HCT116 (cell line): ENCODE data around the gene IGFL4. TPM values are rescaled to one million over a fixed set of nuclear protein-coding genes. Genes with fewer than 3 reads are reported as not detected.

Experiments used
- ATAC-seq: fragments of 200-7000 bp; cut with Tn5 transposase; 2 replicates; pipeline ENCODE4 v1.9.1; 2020; ENCODE audit warnings: mild to moderate bottlenecking, moderate library complexity
- Bru-seq: library from RNA; stranded (reverse); fragments of 400-500 nt; gene quantifications from one replicate; lab custom pipeline; 2021; lab: Mats Ljungman, UMichigan
- BruChase-seq, 2 experiments: library from RNA; stranded (reverse); fragments of 400-500 nt; gene quantifications; one replicate each; lab custom pipeline; 2021; lab: Mats Ljungman, UMichigan
- BruUV-seq: library from RNA; stranded (reverse); fragments of 400-500 nt; replicated peaks from 2 replicates; lab custom pipeline; 2021; lab: Mats Ljungman, UMichigan
- CTCF ChIA-PET: fragments of 300-600 bp; sonication (Branson Sonifier 250); formaldehyde crosslinking; loops from one replicate; lab custom pipeline; 2021; ENCODE audit warnings: antibody characterized with exemption; lab: Charles Lee
- POLR2A ChIA-PET: fragments of 300-600, 350-600 bp; sonication (Branson Sonifier 250); formaldehyde crosslinking; loops from one replicate; lab custom pipeline; 2021; ENCODE audit warnings: antibody characterized with exemption; lab: Charles Lee
- RAD21 ChIA-PET, 2 experiments: fragments of 300-600 bp; sonication (Branson Sonifier 250); formaldehyde crosslinking; loops; one replicate each; lab custom pipeline; 2023; ENCODE audit warnings: low total read pairs in 2 of 2; ENCODE audit not compliant: uncharacterized antibody in 2 of 2, unreplicated experiment in 2 of 2, low non-redundant PET in 1 of 2; lab: Charles Lee
- DNase-seq: peaks from one replicate; pipeline ENCODE4 v3.0.0-alpha.2; 2010; ENCODE audit warnings: low read depth, low spot score
- H2AFZ ChIP-seq: fragments of 200-600 bp; shearing (Covaris generic), sonication (generic); 2 replicates; pipeline ENCODE4 v1.6.1; 2017; ENCODE audit warnings: low read depth, mixed run types, mixed read lengths, antibody characterized with exemption, low read length; ENCODE audit not compliant: poor library complexity, severe bottlenecking
- H3K27ac ChIP-seq: 2 replicates; pipeline ENCODE4 v1.5.1; 2012; ENCODE audit warnings: low read depth, low read length
- H3K27me3 ChIP-seq: fragments of 200-600 bp; sonication (generic); 2 replicates; pipeline ENCODE4 v1.6.1; 2016; ENCODE audit warnings: mixed run types, low read length, mixed read lengths; ENCODE audit not compliant: insufficient read depth
- H3K36me3 ChIP-seq, 2 experiments: fragments of 200-500 bp in 1 of 2; fragments of 200-600 bp in 1 of 2; sonication (Bioruptor generic) in 1 of 2; sonication (generic) in 1 of 2; 2 replicates each; pipeline versions ENCODE4 v1.5.1 to v1.6.1; 2014 to 2016; ENCODE audit warnings: low read length in 2 of 2, inconsistent platforms in 1 of 2, mixed read lengths in 1 of 2, mixed run types in 1 of 2; ENCODE audit not compliant: insufficient read depth in 2 of 2, control insufficient read depth in 1 of 2
- H3K4me1 ChIP-seq, 2 experiments: fragments of 200-600 bp in 1 of 2; sonication (generic) in 1 of 2; 2 replicates each; pipeline versions ENCODE4 v1.5.1 to v1.6.1; 2012 to 2017; ENCODE audit warnings: low read length in 2 of 2, inconsistent platforms in 1 of 2, mild to moderate bottlenecking in 1 of 2, mixed read lengths in 1 of 2, mixed run types in 1 of 2, moderate library complexity in 1 of 2; ENCODE audit not compliant: insufficient read depth in 2 of 2, control insufficient read depth in 1 of 2
- H3K4me2 ChIP-seq: fragments of 200-600 bp; sonication (generic); 2 replicates; pipeline ENCODE4 v1.6.1; 2017; ENCODE audit warnings: mixed run types, low read length, mixed read lengths
- H3K4me3 ChIP-seq, 2 experiments: fragments of 200-600 bp in 1 of 2; sonication (generic) in 1 of 2; replicated peaks in 1 of 2; 2 replicates each; pipeline ENCODE4 v1.5.1; 2011 to 2016; ENCODE audit warnings: low read length in 2 of 2, control low read depth in 1 of 2, low read depth in 1 of 2, mild to moderate bottlenecking in 1 of 2, mixed read lengths in 1 of 2, mixed run types in 1 of 2
- H3K79me2 ChIP-seq: fragments of 200-600 bp; sonication (generic); 2 replicates; pipeline ENCODE4 v1.6.1; 2017; ENCODE audit warnings: mild to moderate bottlenecking, mixed run types, low read length, moderate library complexity, mixed read lengths; ENCODE audit not compliant: insufficient read depth
- H3K9ac ChIP-seq: fragments of 200-600 bp; sonication (generic); 2 replicates; pipeline ENCODE4 v1.6.1; 2016; ENCODE audit warnings: low read length, mixed read lengths
- H3K9me2 ChIP-seq: fragments of 200-600 bp; sonication (generic), shearing (Covaris generic); 2 replicates; pipeline ENCODE4 v1.6.1; 2017; ENCODE audit warnings: mixed run types, mild to moderate bottlenecking, moderate library complexity; ENCODE audit not compliant: insufficient read depth
- H3K9me3 ChIP-seq, 2 experiments: fragments of 200-500 bp in 1 of 2; fragments of 200-600 bp in 1 of 2; sonication (Bioruptor generic) in 1 of 2; sonication (generic) in 1 of 2; 2 replicates each; pipeline ENCODE4 v1.6.1; 2014 to 2017; ENCODE audit warnings: low read length in 2 of 2, mixed read lengths in 2 of 2, inconsistent platforms in 1 of 2, low read depth in 1 of 2, mild to moderate bottlenecking in 1 of 2, mixed run types in 1 of 2, moderate library complexity in 1 of 2; ENCODE audit not compliant: control insufficient read depth in 1 of 2, insufficient read depth in 1 of 2
- H4K20me1 ChIP-seq: fragments of 200-600 bp; sonication (generic), shearing (Covaris generic); 2 replicates; pipeline ENCODE4 v1.6.1; 2017; ENCODE audit warnings: mixed run types, mild to moderate bottlenecking, moderate library complexity; ENCODE audit not compliant: insufficient read depth
- CBX3 ChIP-seq: IDR thresholded peaks from 2 replicates; pipeline ENCODE4 v1.6.1; 2012; ENCODE audit warnings: low read depth
- CTCF ChIP-seq, 3 experiments: fragments of 200-600 bp in 1 of 3; sonication (generic) in 1 of 3; IDR thresholded peaks in 2 of 3; conservative IDR thresholded peaks in 1 of 3; 2 replicates each; pipeline ENCODE4 v1.5.1; 2012 to 2017; ENCODE audit warnings: low read depth in 2 of 3, low read length in 2 of 3, antibody characterized with exemption in 1 of 3, borderline replicate concordance in 1 of 3, control low read depth in 1 of 3, mild to moderate bottlenecking in 1 of 3, mixed read lengths in 1 of 3, mixed run types in 1 of 3, moderate library complexity in 1 of 3; ENCODE audit not compliant: insufficient read depth in 1 of 3
- EZH2 ChIP-seq: fragments of 200-600 bp; sonication (generic); IDR thresholded peaks from 2 replicates; pipeline ENCODE4 v1.6.1; 2017; ENCODE audit warnings: antibody characterized with exemption, mixed run types
- JUND ChIP-seq: IDR thresholded peaks from 2 replicates; pipeline ENCODE4 v1.6.1; 2012
- POLR2A ChIP-seq: IDR thresholded peaks from 2 replicates; pipeline ENCODE4 v1.7.0; 2011; ENCODE audit warnings: borderline replicate concordance; ENCODE audit not compliant: insufficient read depth, insufficient read length; ENCODE audit errors: extremely low read depth
- REST ChIP-seq: IDR thresholded peaks from 2 replicates; pipeline ENCODE4 v1.6.1; 2012; ENCODE audit warnings: low read depth
- SIN3A ChIP-seq: IDR thresholded peaks from 2 replicates; pipeline ENCODE4 v1.6.1; 2012; ENCODE audit warnings: low read depth
- SP1 ChIP-seq: IDR thresholded peaks from 2 replicates; pipeline ENCODE4 v1.6.1; 2012; ENCODE audit warnings: low read depth
- ZBTB33 ChIP-seq: IDR thresholded peaks from 2 replicates; pipeline ENCODE4 v1.6.1; 2011; ENCODE audit warnings: mild to moderate bottlenecking, low read length, moderate library complexity; ENCODE audit not compliant: insufficient replicate concordance; ENCODE audit errors: extremely low read depth
- ZFX ChIP-seq: fragments of 450-650 bp; IDR thresholded peaks from 2 replicates; pipeline ENCODE4 v1.6.1; 2017
- intact Hi-C: fragments of 100-400 bp; cut with micrococcal nuclease; formaldehyde crosslinking; loops from 2 replicates; pipeline ENCODE4 v1.10.0; 2022
- long read RNA-seq: library from polyadenylated mRNA; unstranded; transcript quantifications from one replicate; pipeline ENCODE4 v2.0.0, GENCODE V29; 2021; ENCODE audit not compliant: unreplicated experiment
- polyA plus RNA-seq: library from polyadenylated mRNA; unstranded; fragments of >200 nt; gene quantifications from 2 replicates; pipeline ENCODE4 v1.2.1, GENCODE V29; 2012; ENCODE audit warnings: missing spikeins
- total RNA-seq: library from RNA; stranded (reverse); gene quantifications from one replicate; pipeline ENCODE4 v1.2.1, GENCODE V29; 2021; ENCODE audit not compliant: unreplicated experiment

Gene IGFL4
- not detected for total RNA-seq
- not detected in 2 replicates for polyA plus RNA-seq
- percentile 11 among the genes with signal in this experiment for Bru-seq, nascent RNA
- percentile 11 among the genes with signal in this experiment for BruChase-seq, experiment 1, labeled RNA remaining after a 6-hour chase
- BruChase-seq, experiment 2, labeled RNA remaining after a 2-hour chase: percentile 16 among the genes with signal in this experiment
- long read RNA-seq: 0 reads

- Histone ChIP-seq H3K9ac (no peak within 1 kb of the TSS), H3K4me1 (peaks cover 0 to 8% of the 10 kb centered on the region in 2 experiments; a peak in 2 of 4 replicates), H3K9me3 (peaks cover 0 to 4% of the 10 kb centered on the region in 2 experiments; a peak in 1 of 4 replicates), H3K27ac (no peak within 1 kb of the TSS), H2AFZ (no peak within 1 kb of the TSS), H3K36me3 (no peaks in the 10 kb centered on the region), H3K9me2 (no peaks in the 10 kb centered on the region), H4K20me1 (no peaks in the 10 kb centered on the region), H3K79me2 (no peaks in the 10 kb centered on the region), H3K4me2 (no peak within 1 kb of the TSS), H3K27me3 (peaks cover 26% of the 10 kb centered on the region; the same call in 1 of the 2 replicates), H3K4me3 (no peak within 1 kb of the TSS)
- POLR2A ChIA-PET: no interaction called here
- TF ChIP-seq ZBTB33: no peak
- TF ChIP-seq JUND: 0 out of 2 replicates have a peak, but pooled peaks have one; percentile 34
- TF ChIP-seq SP1: 0 out of 2 replicates have a peak, but pooled peaks have one; percentile 21
- no peak for TF ChIP-seq CBX3
- TF ChIP-seq POLR2A: no peak
- DNase-seq (no peak), ATAC-seq (peak; percentile 58; the same call in 1 of the 2 replicates)
- BruUV-seq: no TSS peak
- intact Hi-C loops: no loop called here
- CTCF ChIA-PET: interaction anchor here (0.5 to 0.8 kb wide), 4 partner anchors 36 to 502 kb away, joined by 3 to 5 read pairs (median 3); no protein-coding TSS in a partner anchor
- RAD21 ChIA-PET: no interaction called here
These were observed at the start of gene IGFL4 for GRCh38 chr19:46040952-46041500. Gene IGFL4, minus strand, starts transcription at chr19:46041002. Its CDS starts 40 bp downstream, at chr19:46040962.

DNA sequence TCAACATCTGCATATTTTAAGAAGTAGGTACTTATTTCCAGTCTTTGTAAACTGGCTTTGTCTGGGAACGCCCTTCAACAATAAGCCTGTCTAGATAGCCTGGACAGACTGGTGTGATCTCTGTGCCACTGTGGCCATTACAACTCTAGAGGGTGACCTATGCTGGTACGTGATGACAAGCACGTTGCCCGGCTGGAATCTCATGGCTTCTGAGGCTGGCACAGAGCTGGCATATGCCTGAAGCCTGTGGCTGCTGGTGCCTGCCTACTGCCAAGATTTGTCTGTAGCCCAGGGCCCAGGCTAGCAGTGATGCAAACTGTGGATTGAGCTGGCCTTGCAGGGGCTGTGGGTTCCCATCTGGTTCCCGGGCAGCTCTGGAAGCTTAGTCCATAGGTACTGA, 49.6 kb upstream of the IGFL4 start:
- CTCF ChIA-PET: interaction anchor here (0.6 to 1.2 kb wide), 4 partner anchors 12 to 1646 kb away, joined by 3 to 7 read pairs (median 4); no protein-coding TSS in a partner anchor
- no peak for DNase-seq
- Histone ChIP-seq H3K4me1 (no peaks in the 10 kb centered on the region), H3K9ac (no peak overlapping the region), H4K20me1 (no peaks in the 10 kb centered on the region), H3K9me2 (no peaks in the 10 kb centered on the region; the same call in 1 of the 2 replicates), H3K9me3 (no peaks in the 10 kb centered on the region), H3K27ac (no peak overlapping the region), H3K4me2 (no peak overlapping the region), H3K36me3 (no peaks in the 10 kb centered on the region), H2AFZ (no peak overlapping the region), H3K79me2 (no peaks in the 10 kb centered on the region), H3K4me3 (no peak overlapping the region), H3K27me3 (no peaks in the 10 kb centered on the region)
- no peak for ATAC-seq
- RAD21 ChIA-PET: no interaction called here
- intact Hi-C loops: no loop called here
- BruUV-seq: no TSS peak
- POLR2A ChIA-PET: no interaction called here
- TF ChIP-seq SIN3A (no peak), CBX3 (no peak), CTCF (IDR thresholded peaks at IDR 0.05 in 2 of 3, conservative IDR thresholded peaks at IDR 0.05 in 1 of 3; ENCODE audit: borderline replicate concordance in 1 of 3, insufficient read depth in 1 of 3, low read depth in 2 of 3, low read length in 2 of 3) (no peak), ZFX (no peak), EZH2 (no peak), REST (no peak)
